Activated CD4-positive, alpha-beta T cell treated with anti-CD3 and anti-CD28 coated beads, Interleukin-10, Interleukin-2, amounts not matched to agents 100 ng/mL and 50 ng/mL, durations not matched to agents 16 hours and 8 hours (primary cell): ENCODE data around the gene ST6GAL2.
A peak's percentile ranks its signal among the peaks of the same experiment; 100 is the strongest.

ENCODE experiments used
- DNase-seq: peaks from one replicate; pipeline ENCODE4 v3.0.0-alpha.2; 2020

ST6GAL2 gene

GRCh38 chr2:106825161-106825560 is 60.8 kb downstream of the ST6GAL2 start:
- DNase-seq: no peak

GRCh38 chr2:106816974-106817373 is 69.0 kb downstream of the ST6GAL2 start:
- no peak for DNase-seq

- DNase-seq: no peak
Observed at GRCh38 chr2:106812841-106813240, 73.1 kb downstream of the ST6GAL2 start.

- DNase-seq: no peak
Observed at GRCh38 chr2:106812383-106812782, 73.6 kb downstream of the ST6GAL2 start.

- DNase-seq: no peak
Observed at GRCh38 chr2:106805716-106806115, 80.3 kb downstream of the ST6GAL2 start.

- DNase-seq: no peak
Observed at GRCh38 chr2:106804161-106804560, 81.8 kb downstream of the ST6GAL2 start.

GRCh38 chr2:106800976-106801655 is 84.9 kb downstream of the ST6GAL2 start:
- no peak for DNase-seq

- DNase-seq: no peak
Observed at GRCh38 chr2:106800180-106800579, 85.8 kb downstream of the ST6GAL2 start.

GRCh38 chr2:106798826-106799552 is 87.0 kb downstream of the ST6GAL2 start:
- no peak for DNase-seq

- DNase-seq: no peak
Observed at GRCh38 chr2:106797494-106797893, 88.5 kb downstream of the ST6GAL2 start.

- no peak for DNase-seq
Observed at GRCh38 chr2:106792671-106793070, 93.3 kb downstream of the ST6GAL2 start.

GRCh38 chr2:106789185-106789584 is 96.8 kb downstream of the ST6GAL2 start:
- peak; percentile 13 for DNase-seq

- DNase-seq: no peak
Observed at GRCh38 chr2:106782681-106783080, 103.3 kb downstream of the ST6GAL2 start.

GRCh38 chr2:106781196-106781595 is 104.8 kb downstream of the ST6GAL2 start:
- DNase-seq: no peak

- no peak for DNase-seq
Observed at GRCh38 chr2:106771811-106772210, 114.2 kb downstream of the ST6GAL2 start.

GRCh38 chr2:106770986-106771385 is 115.0 kb downstream of the ST6GAL2 start:
- DNase-seq: no peak

- DNase-seq: no peak
Observed at GRCh38 chr2:106764614-106765013, 121.4 kb downstream of the ST6GAL2 start.

GRCh38 chr2:106759966-106760365 is 126.0 kb downstream of the ST6GAL2 start:
- no peak for DNase-seq

- DNase-seq: no peak
Observed at GRCh38 chr2:106758901-106759497, 127.0 kb downstream of the ST6GAL2 start.
